HUES64 (cell line): Measurements from ENCODE around the gene ZNF483.

Experiments
- H3K27ac ChIP-seq: 2 replicates; pipeline ENCODE4 v1.7.0; 2013; ENCODE audit warnings: low read depth, low read length, inconsistent platforms
- H3K27me3 ChIP-seq: 2 replicates; pipeline ENCODE4 v1.6.1; 2013; ENCODE audit warnings: mild to moderate bottlenecking, low read length; ENCODE audit not compliant: insufficient read depth
- H3K36me3 ChIP-seq: 2 replicates; pipeline ENCODE4 v1.6.1; 2013; ENCODE audit warnings: mild to moderate bottlenecking, low read length; ENCODE audit not compliant: insufficient read depth
- H3K4me1 ChIP-seq: 2 replicates; pipeline ENCODE4 v1.6.1; 2013; ENCODE audit warnings: mild to moderate bottlenecking, low read length, moderate library complexity; ENCODE audit not compliant: insufficient read depth
- H3K4me3 ChIP-seq: 2 replicates; pipeline ENCODE4 v1.5.1; 2013; ENCODE audit warnings: mild to moderate bottlenecking, low read length, moderate library complexity
- H3K9ac ChIP-seq: 2 replicates; pipeline ENCODE4 v1.6.1; 2013; ENCODE audit warnings: mild to moderate bottlenecking, low read depth, low read length
- H3K9me3 ChIP-seq: 2 replicates; pipeline ENCODE4 v1.6.1; 2013; ENCODE audit warnings: low read depth, low read length; ENCODE audit not compliant: insufficient read depth
- WGBS: fragments of 150-250, 120-280 bp; methylation state at CpG from one replicate; pipeline ENCODE4 v1.1.7; 2013; ENCODE audit warnings: missing lambda C conversion rate; 5-methylcytosine and 5-hydroxymethylcytosine counted together

The ZNF483 gene

DNA sequence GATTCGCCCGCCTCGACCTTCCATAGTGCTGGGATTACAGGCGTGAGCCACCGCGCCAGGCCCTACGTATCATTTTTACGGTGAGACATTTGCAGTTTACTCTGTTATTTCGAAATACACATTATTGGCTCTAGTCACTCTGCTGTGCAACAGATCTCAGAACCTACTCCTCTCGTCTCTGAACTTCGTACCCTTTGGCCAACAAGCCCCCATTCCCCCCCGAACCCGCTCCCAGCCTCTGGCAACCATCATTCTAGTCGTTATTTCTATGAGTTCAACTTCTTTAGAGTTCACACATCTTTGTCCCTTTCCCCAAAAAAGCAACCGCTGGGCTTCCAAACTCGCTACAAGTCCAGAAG lies 73.7 kb downstream of the ZNF483 start:
- Histone ChIP-seq H3K36me3 (peaks cover 20% of the 10 kb centered on the region), H3K27me3 (peaks cover 9% of the 10 kb centered on the region; the same call in 1 of the 2 replicates), H3K9ac (peak overlapping the region; percentile 66; the same call in 1 of the 2 replicates), H3K27ac (no peak overlapping the region), H3K4me1 (peaks cover 2% of the 10 kb centered on the region; the same call in 1 of the 2 replicates), H3K4me3 (peak overlapping the region; percentile 68), H3K9me3 (no peaks in the 10 kb centered on the region)
- WGBS, result 3% methylated on average over 16 of the region's 16 CpGs

DNA sequence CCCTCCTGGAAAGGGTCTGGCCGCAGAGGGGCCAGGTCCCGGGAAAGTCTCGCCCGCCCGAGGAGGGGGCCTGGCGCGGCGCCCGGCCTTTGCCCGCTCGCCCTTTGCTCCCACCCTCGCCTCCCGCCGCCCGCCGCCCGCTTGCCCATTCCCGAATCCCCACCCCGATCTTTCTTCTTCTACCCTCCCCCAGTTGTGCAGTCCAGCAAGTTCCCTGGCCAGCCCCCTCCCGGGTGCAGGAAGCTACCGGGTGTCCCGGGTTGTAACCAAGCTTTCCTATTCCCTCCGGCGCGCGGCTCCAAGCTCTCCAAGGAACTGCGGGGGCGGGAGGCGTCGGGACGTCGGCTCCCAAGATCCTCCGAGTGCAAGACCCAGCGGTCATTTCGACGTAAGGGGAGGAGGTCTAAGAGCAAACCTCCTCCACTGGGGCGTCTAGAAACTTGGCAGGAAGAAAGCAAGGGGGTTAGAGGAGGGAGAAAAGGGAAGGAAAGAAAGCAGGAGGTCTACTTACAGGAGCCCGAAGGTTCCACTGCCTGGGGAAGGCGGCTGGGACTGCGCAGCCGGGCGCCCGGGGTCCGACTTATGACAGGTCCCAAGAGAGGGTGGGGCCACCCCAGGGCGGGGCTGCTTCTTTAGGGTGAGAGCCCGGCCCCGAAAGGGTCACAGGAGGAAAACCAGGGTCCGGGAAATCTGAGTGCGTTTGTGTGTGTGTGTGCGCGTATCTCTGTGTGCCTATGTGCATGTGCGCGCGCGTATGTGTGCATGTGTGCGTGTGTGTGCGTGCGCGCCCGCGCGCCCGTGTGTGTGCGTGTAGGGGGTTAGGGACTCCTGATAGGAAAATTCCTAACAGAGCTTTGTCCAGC lies 74.3 kb downstream of the ZNF483 start, which contains the start of gene PTGR1:
Gene PTGR1 (minus strand): TSS at position 556 of the 863 bp plus-strand sequence. CDS start 2,225 bp downstream, outside the sequence.
- peaks cover 16% of the 10 kb centered on the region for H3K36me3 ChIP-seq
- H3K27ac ChIP-seq, result no peak within 1 kb of the TSS; the same call in 1 of the 2 replicates
- peaks cover 9% of the 10 kb centered on the region; the same call in 1 of the 2 replicates for H3K27me3 ChIP-seq
- H3K4me3 ChIP-seq, result peak within 1 kb of the TSS; percentile 68
- peak within 1 kb of the TSS; percentile 66 for H3K9ac ChIP-seq
- no peaks in the 10 kb centered on the region for H3K9me3 ChIP-seq
- H3K4me1 ChIP-seq, result peaks cover 7% of the 10 kb centered on the region; the same call in 1 of the 2 replicates
- WGBS, result 20% methylated on average over 64 of the region's 64 CpGs

DNA sequence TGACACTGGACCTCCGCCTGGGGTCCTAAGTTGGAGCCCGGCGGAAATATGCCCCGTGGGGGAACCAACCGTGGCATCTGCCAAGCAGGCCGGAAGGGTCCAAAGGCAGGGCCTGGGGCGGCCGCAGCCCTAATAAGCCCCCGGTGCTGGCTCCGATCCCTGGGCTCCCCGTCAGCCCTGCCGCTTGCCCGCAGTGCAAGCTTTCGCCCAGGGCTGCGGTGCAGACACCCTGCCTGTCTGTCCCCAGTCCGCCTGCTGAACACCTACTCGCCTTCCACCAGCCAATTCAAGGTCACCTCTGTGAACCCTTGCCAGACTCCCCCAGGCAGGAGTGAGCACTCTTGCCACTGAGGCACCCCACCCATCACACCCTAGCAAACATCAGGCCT lies 75.0 kb downstream of the ZNF483 start:
- Histone ChIP-seq H3K9ac (no peak overlapping the region; the same call in 1 of the 2 replicates), H3K36me3 (peaks cover 16% of the 10 kb centered on the region), H3K27ac (no peak overlapping the region), H3K27me3 (peaks cover 9% of the 10 kb centered on the region; the same call in 1 of the 2 replicates), H3K4me1 (peaks cover 11% of the 10 kb centered on the region; the same call in 1 of the 2 replicates), H3K4me3 (peak overlapping the region; percentile 68), H3K9me3 (no peaks in the 10 kb centered on the region)
- 82% methylated on average over 17 of the region's 17 CpGs for WGBS

DNA sequence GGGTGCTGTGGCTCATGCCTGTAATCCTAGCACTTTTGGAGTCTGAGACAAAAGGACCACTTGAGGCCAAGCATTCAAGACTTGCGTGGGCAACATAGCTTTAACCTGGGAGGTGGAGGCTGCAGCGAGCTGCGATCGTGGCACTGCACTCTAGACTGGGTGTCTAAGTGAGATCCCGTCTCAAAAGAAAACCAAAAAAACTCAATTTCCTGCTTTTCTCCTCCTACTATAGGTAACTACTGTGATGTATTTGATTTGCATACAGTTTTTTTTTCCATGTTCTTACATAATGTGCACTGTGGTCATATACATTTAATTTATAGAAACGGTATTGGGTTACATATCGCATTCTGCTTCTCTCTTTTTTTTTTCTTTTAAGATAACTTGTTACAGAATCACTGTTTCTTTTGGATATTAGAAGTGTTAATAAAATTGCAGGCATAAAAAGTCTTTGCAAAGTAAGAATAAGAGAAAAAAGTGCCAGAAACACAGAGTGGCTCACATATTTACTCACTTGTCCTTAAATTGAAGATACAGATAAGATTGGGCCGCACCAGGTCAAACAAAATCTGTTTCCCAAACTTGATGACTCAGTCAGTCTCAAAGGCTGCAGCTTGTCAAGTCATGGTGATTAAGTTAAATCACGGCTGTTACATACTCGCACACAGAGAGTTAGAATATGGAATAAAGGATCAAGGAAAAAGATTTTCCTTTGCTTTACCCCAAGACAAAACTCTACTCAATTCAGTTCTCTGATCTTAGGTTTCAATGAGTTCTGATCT lies 76.4 kb downstream of the ZNF483 start:
- Histone ChIP-seq H3K36me3 (peaks cover 7% of the 10 kb centered on the region), H3K9me3 (no peaks in the 10 kb centered on the region), H3K9ac (no peak overlapping the region), H3K27me3 (peaks cover 9% of the 10 kb centered on the region; the same call in 1 of the 2 replicates), H3K4me3 (no peak overlapping the region), H3K27ac (no peak overlapping the region; the same call in 1 of the 2 replicates), H3K4me1 (peaks cover 11% of the 10 kb centered on the region; the same call in 1 of the 2 replicates)
- WGBS, result 93% methylated on average over 8 of the region's 10 CpGs

DNA sequence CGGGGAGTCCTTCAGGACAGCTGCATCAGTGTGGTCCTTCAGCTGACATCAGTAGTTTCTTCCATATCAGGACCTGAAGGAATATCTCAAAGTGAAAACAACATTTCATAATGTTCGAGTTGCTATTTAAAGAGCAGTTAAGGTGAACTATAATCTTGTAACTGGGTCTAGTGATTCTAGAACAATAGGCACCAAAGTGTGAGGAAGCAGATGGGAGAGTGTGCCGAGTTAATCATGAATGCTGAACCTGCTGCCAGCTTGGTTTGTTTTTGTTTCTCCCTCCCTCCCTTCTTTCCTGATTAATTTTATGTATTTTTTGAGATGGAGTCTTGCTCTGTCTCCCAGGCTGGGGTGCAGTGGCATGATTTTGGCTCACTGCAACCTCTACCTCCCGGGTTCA lies 78.1 kb downstream of the ZNF483 start:
- Histone ChIP-seq H3K36me3 (no peaks in the 10 kb centered on the region), H3K9me3 (no peaks in the 10 kb centered on the region), H3K9ac (no peak overlapping the region), H3K4me1 (peaks cover 11% of the 10 kb centered on the region; the same call in 1 of the 2 replicates), H3K27me3 (peaks cover 9% of the 10 kb centered on the region; the same call in 1 of the 2 replicates), H3K4me3 (no peak overlapping the region), H3K27ac (no peak overlapping the region)
- 87% methylated on average over 3 of the region's 4 CpGs for WGBS

DNA sequence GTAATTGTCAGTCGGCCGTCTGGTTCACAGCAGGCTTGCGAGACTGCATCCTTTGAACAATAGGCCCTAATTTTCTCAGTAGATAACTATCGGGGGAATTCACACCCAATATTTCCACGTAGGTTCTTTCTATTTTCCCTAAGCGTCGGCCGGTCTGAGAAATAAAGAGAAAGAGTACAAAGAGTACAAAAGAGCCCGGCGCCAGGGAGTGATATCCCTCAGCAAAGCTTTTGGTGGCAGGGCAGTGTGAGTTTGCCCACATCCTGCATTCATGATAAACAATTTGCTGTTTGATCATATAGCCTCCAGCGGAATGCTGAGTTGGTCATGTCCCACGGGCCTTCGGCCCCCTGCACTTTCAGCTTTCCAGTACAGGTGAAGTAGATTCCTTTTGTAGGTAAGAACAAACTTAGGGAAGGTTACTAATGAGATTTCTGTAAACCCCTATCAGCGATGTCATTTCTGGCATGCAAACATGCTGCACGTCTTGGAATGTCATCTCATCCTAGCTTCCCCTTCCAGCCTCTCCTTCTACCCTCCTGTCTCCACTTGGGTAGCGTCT lies 79.2 kb downstream of the ZNF483 start:
- WGBS, result 78% methylated on average over 16 of the region's 16 CpGs
- no peaks in the 10 kb centered on the region for H3K9me3 ChIP-seq
- H3K36me3 ChIP-seq, result no peaks in the 10 kb centered on the region
- 0 out of 2 replicates have a peak, but pooled peaks cover 5% of the 10 kb centered on the region for H3K27me3 ChIP-seq
- H3K9ac ChIP-seq, result no peak overlapping the region
- no peak overlapping the region for H3K4me3 ChIP-seq
- H3K4me1 ChIP-seq, result peaks cover 11% of the 10 kb centered on the region; the same call in 1 of the 2 replicates
- no peak overlapping the region for H3K27ac ChIP-seq

DNA sequence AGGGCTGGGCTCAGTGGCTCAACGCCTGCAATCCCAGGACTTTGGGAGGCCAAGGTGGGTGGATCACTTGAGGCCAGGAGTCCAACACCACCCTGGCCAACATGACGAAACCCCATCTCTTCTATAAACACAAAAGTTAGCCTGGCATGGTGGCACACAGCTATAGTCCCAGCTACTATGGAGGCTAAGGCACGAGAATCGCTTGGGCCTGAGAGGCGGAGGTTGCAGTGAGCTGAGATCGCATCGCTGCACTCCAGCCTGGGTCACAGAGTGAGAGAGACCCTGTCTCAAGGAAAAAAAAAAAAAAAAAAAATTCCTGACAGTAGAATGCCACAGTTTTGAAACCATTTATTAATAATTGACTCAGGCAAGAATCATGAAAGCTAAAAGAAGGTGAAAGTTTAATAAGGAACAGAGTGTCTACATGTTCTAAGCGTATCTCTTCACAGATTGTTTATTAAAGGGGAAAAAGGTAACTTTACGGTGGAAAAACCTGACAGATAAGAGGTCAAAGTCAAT lies 80.1 kb downstream of the ZNF483 start:
- H3K4me3 ChIP-seq, result no peak overlapping the region

DNA sequence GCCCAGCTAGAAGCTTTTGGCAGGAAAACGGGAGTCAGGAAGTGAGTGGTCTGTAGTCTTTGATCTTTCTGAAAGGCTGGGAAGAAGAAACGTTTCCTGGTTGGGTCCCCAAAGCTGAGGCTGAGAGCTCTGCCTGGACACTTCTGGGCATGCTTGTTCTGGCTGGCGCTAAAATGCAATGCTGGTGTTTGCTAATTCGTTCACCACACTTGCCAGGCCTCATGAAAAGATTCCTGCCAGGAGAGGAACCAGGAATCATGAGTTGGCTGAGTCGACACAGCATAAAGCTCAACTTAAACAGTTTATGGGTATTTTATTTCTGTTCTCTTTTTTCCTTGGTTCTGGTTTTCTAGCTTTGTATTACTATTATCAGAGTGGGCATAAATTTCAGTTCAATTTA lies 85.2 kb downstream of the ZNF483 start:
- H3K27ac ChIP-seq, result no peak overlapping the region
- H3K9ac ChIP-seq, result no peak overlapping the region
- H3K36me3 ChIP-seq, result no peaks in the 10 kb centered on the region
- no peak overlapping the region for H3K4me3 ChIP-seq
- WGBS, result 81% methylated on average over 5 of the region's 5 CpGs
- H3K9me3 ChIP-seq, result no peaks in the 10 kb centered on the region
- no peaks in the 10 kb centered on the region for H3K27me3 ChIP-seq
- H3K4me1 ChIP-seq, result no peaks in the 10 kb centered on the region

More for the DNA sequence above, 80.1 kb downstream of the ZNF483 start:
- no peak overlapping the region for H3K9ac ChIP-seq
- H3K27ac ChIP-seq, result no peak overlapping the region
- H3K4me1 ChIP-seq, result peaks cover 11% of the 10 kb centered on the region; the same call in 1 of the 2 replicates
- WGBS, result 91% methylated on average over 9 of the region's 9 CpGs
- H3K36me3 ChIP-seq, result no peaks in the 10 kb centered on the region
- H3K9me3 ChIP-seq, result no peaks in the 10 kb centered on the region
- 0 out of 2 replicates have a peak, but pooled peaks cover 3% of the 10 kb centered on the region for H3K27me3 ChIP-seq

DNA sequence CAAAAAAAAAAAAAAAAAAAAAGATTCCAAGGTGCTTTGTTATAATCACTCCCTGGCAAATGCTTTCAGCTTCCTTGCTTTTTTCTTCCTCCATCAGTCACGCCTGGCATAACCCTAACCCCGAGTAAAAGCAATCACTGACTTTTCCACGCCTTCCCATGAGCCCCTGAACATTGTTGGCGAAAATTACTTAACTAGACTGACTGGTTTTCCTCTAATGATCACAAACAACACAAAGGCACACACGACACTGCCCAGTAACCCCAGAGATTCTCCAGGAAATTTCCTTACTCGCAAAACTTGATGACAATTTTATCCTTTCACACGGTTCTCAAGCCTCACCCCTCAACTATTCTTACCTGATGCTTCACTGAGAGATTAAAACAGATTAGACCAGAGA lies 85.9 kb downstream of the ZNF483 start:
- Histone ChIP-seq H3K4me1 (no peaks in the 10 kb centered on the region), H3K27ac (no peak overlapping the region), H3K9ac (no peak overlapping the region), H3K27me3 (no peaks in the 10 kb centered on the region), H3K9me3 (no peaks in the 10 kb centered on the region), H3K4me3 (no peak overlapping the region), H3K36me3 (no peaks in the 10 kb centered on the region)
- 88% methylated on average over 7 of the region's 7 CpGs for WGBS

DNA sequence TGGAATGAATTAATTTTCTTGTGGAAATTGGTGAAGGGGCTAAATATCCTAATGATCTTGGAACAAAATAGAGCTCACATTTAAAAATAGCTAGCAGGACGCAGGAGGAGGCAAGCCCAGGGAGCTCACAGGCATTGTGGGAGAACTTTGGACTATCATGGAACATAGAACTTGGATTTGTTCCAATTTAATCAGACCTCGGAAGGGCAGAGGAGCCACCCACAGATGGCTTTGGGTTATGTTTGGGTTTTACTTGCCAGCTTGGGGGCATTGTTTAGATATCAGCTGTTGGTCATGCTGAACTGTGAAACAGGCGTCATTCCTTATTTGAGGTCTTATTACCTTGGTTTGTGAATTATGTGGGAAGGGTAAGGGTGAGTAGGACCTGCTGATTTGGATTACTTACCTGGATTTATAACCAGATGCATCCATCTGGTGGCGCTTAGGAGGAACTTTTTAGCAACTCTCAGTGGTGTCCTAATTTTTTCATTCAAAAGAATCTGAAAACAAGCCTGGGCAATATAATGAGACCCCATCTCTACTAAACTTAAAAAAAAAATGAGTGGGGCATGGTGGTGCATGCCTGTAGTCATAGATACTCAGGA lies 88.6 kb downstream of the ZNF483 start:
- Histone ChIP-seq H3K27ac (no peak overlapping the region), H3K27me3 (no peaks in the 10 kb centered on the region), H3K9me3 (no peaks in the 10 kb centered on the region), H3K4me1 (no peaks in the 10 kb centered on the region), H3K4me3 (no peak overlapping the region), H3K36me3 (no peaks in the 10 kb centered on the region), H3K9ac (no peak overlapping the region)
- 65% methylated on average over 4 of the region's 4 CpGs for WGBS
